ENCODE results near the gene GPRIN1.
A peak's percentile ranks its signal among the peaks of the same experiment; 100 is the strongest.

- no peak for TF ChIP-seq CTCF (conservative IDR thresholded peaks at IDR 0.05 in 1 of 2, IDR thresholded peaks at IDR 0.05 in 1 of 2; ENCODE audit: extremely low read depth in 1 of 2, insufficient read depth in 1 of 2, low read depth in 1 of 2, low read length in 2 of 2)
- TF ChIP-seq EZH2 (IDR thresholded peaks at IDR 0.05; ENCODE audit: borderline replicate concordance, low read length): peak; percentile 54
These were observed 20.8 kb upstream of the GPRIN1 start for GRCh38 chr5:176630681-176631222.

Data from mammary epithelial cell (primary cell).